Middle frontal gyrus (tissue), 1 donor: ENCODE results near the gene CALY.
A peak's percentile ranks its signal among the peaks of the same experiment; 100 is the strongest.

Source experiments
- DNase-seq: peaks from one replicate; pipeline ENCODE4 v3.0.0-alpha.2; 2015; ENCODE audit warnings: low spot score; ENCODE audit errors: extremely low spot score

CALY gene

DNA sequence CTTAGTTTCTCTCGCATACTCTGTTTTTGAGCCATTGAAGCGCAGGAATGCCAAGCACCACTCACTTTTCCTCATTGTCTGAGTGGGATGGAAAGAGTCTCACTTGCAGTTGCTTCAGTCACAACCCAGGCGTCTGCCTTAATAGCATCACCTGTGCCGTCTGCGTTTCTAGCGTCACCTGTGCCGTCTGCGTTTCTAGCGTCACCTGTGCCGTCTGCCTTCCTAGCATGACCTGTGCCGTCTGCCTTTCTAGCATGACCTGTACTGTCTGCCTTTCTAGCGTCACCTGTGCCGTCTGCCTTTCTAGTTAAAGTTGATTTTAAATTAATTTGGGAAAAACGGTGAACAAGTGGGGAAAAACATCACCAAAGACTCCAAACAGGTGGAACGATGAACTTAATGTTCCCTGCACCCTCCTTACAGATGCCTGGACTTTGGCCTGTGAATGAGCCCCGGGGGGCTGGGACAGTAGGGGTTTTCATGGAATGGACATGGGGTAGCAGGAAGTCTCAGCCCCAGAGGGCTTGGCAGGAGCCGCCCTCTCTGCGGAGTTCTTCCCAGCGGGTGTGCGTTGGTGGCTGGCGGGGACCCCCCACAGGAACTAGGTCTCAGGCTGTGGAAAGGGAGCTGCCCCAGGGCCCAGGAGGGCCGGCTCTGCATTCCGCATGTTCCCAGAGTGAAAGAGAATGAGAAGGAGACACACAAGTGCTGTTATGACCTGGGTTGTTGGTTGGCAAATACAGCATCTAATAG lies 24.5 kb downstream of the CALY start:
- DNase-seq, result no peak

DNA sequence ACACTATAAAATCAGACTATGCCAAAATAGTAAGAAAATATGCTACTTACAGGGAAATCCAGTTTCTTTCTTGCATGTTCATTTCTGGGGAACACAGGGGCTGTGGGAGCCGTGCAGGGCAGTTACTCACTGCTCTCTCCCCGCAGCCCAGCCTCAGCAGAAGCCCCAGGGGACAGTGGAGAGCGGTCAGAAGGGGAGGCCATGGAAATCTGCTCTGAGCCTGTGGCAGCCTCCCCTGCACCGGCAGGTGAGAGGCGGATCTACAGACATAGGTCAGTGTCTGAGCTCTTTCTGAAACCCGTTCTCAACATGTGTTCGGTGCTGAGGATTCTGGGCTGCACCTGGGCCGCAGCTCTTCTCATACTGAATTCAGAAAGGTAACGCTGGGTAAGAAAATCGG lies 25.1 kb downstream of the CALY start:
- no peak for DNase-seq

DNA sequence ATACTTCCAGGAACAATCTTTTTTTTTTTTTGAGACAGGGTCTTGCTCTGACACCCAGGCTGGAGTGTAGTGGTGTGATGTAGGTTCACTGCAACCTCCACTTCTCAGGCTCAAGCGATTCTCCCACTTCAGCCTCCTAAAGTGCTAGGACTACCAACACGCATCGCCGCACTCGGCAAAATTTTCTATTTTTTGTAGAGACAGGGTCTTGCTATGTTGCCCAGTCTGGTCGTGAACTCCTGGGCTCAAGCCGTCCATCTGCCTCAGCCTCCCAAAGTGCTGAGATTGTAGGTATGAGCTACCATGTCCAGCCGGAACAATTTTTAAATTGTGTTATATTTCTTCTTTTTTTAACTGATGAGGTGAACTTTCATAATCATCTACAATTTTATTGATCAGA lies 25.9 kb downstream of the CALY start:
- DNase-seq, result no peak

DNA sequence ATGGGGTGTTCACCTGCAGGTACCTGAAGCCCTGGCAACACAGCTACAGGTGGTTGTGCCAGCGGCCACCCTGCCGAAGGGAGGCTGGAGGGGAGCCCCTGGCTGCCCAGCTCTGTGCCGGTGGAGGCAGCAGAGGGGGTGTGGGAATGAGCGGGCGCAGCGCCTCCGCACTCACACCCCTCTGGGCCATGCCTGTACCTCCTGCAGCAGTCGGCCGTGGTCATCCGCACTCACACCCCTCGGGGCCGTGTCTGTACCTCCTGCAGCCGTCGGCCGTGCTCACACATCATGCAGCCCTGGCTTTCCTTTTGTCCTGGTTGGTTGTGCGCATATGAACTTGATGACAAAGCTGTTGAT lies 26.3 kb downstream of the CALY start:
- no peak for DNase-seq

DNA sequence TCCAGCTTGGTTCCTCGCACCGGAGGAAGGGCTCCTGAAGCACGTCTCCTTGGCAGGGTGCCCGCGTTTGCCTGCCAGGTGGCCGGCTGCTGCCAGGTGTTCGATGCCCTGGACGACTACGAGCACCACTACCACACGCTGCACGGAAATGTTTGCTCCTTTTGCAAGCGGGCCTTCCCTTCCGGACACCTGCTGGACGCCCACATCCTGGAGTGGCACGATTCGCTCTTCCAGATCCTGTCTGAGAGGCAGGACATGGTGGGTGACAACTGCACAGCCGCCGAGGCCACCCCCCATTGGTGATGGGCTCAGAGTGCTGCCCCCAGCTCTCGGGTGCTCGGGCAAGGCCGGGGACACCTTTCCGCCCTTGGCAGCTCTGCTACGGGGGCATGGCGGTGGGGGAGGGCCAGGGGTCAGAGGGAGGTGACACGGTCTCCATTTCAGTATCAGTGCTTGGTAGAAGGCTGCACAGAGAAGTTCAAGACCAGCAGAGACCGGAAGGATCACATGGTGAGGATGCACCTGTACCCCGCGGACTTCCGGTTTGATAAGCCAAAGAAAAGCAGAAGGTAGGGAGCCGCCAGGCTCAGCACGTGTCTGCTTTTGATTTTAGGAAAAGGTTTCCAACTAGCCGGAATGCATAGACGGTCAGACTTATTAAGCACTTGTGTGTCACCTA lies 26.8 kb downstream of the CALY start:
- DNase-seq, result no peak

DNA sequence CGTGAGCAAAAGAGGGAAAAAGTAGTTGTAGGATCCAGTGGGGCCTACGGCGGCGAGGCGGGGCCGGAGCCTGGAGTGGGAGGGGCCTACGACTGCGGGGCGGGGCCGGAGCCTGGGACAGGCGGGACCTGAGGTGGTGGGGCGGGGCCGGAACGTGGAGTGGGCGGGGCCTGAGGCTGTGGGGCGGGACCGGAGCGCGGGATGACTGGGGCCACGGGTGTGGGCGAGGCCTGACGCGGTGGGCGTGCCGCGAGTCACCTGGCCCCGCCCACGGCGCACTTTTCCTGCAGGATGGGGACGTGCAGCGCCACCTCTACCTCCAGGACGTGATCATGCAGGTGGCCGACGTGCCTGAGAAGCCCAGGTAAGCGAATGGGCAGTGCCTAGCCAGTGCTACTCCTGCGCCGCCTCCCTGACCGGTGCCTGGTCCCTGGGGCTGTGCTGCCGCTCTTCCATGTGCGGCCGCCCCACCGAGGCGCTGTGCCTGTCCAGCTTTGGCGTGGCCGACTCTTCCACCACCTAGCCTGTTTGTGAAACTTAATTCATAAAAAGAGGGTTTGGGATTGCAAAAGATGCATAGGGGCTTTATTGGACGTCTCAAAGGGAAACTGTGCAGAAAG lies 27.5 kb downstream of the CALY start:
- DNase-seq, result peak; percentile 59

DNA sequence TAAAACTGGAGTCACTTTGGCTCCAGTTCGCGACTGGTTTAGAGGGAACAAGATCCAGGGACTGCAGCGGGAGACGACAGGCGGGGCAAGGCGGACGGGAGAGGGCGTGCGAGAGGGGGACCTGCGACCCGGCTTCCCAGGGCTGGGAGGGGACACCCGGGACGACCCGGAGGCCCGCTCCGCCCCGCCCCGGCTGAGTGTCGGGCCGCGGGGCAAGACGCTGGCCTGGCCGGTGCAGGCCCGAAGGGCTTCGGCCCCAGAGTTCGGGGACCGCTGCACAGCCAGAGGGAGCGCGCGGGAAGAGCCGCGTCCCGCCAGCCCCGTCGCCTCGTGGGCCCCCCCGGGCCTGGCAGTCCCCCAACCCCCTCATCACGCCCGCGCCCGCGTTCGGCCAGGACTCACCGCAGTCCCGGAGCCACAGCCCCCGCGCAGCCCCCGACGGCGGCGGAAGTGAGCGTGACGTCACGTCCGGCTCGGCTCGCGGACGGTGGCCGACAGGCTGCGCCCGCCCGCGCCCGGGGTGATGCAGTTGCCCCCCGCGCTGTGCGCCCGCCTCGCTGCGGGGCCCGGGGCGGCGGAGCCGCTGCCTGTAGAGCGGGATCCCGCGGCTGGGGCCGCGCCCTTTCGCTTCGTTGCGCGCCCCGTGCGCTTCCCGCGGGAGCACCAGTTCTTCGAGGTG lies 28.1 kb downstream of the CALY start, which contains the start of the genes TUBGCP2 and ZNF511:
TUBGCP2 (minus strand) TSS at position 452 of the 679 bp plus-strand sequence. CDS start 5,931 bp downstream, outside the sequence.
ZNF511 (plus strand) TSS at position 494 of the 679 bp plus-strand sequence; CDS start at position 524, 30 bp downstream.
- DNase-seq, result peak; percentile 79

DNA sequence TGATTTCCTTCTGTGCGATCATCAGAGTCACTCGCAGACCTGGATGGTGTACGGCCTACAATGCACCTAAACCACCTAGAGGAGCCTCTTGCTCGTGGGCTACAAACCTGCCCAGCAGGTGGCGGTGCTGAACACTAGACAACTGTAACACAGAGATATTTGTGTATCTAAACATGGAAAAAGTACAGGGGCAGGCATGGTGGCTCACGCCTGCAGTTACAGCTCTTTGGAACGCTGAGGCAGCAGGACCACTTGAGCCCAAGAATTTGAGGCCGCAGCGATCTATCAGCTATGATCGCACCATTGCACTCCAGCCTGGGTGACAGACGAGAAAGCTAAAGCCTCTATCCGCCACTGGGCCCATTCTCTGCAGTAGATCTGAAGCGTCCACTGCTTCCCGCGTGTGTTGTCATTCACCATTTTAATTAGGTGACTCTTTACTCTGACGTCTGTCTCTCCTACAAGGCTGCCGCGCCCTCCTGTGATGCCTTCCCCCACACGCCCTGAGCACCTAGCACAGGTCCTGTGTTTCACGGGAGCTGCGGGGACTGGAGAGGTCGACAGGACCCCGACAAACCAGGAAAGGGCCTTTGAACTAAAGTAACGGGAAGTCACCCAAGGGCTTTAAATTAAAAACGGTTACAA lies 28.8 kb downstream of the CALY start:
- DNase-seq, result no peak

DNA sequence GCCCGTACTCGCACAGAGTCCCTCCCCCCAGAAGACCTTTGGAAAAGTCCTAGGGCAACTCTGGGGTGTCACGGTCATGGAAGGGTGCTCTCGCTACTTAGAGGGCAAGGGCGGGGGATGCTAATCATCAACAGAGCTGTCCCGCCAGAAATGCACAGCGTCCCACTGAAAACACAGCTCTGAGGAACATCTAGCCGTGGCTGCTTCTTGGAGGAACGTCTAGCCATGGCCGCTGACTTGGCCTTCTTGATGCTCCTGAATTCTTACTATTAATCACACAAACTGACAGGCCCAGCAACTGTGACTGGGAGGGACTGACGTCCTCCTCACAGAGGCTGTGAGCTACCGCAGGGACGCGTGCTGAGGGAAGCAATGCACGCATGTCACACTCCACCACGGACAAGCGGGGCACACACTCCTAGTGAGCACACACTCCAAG lies 29.7 kb downstream of the CALY start:
- no peak for DNase-seq

DNA sequence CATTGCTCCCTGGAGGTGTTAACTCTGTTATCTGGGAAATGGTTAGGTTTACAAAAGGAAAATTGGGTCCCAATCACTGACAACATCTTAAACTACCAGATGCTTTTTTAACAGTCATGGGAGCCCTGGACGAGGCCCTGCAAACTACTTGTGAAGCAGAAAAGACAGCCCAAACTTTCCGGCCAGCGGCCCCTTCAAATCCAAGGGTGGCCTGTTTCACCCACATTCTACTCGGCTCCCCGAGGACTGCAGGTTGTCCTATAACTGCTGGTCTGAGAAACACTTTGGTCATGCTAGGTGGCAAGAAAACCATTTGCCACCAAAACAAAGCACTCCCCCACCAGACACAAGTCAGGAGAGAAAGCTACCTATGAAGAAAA lies 30.6 kb downstream of the CALY start:
- no peak for DNase-seq

DNA sequence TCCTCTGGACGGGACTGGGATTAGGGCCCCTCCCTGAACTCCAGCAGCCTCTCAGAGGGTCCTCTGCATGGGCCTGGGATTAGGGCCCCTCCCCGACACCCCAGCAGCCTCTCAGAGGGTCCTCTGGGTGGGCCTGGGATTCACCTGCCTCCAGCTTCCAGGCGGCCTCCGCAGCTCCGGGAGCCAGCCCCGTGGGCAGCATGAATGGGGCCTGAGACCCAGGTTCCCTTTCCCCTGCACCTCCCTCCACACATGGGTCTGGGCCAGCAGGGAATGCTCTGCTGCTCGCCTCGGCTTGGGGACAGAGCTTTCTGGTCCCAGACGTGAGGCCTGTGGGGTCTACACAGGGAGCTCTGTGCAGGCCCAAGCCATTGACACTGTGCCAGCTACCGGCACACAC lies 33.5 kb downstream of the CALY start:
- no peak for DNase-seq

DNA sequence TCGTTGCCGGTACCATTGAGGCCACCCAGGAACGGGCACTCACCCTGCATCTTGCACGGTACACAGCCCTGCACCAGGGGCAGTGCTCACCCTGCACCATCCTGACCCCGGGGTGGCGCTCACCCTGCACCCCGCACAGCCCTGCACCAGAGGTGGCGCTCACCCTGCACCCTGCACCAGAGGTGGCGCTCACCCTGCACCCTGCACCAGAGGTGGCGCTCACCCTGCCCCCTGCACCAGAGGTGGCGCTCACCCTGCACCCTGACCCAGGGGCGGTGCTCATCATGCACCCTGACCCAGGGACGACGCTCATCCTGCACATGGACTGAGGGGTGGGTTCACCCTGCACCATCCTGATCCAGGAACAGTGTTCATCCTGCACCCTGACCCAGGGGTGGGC lies 34.5 kb downstream of the CALY start:
- no peak for DNase-seq

DNA sequence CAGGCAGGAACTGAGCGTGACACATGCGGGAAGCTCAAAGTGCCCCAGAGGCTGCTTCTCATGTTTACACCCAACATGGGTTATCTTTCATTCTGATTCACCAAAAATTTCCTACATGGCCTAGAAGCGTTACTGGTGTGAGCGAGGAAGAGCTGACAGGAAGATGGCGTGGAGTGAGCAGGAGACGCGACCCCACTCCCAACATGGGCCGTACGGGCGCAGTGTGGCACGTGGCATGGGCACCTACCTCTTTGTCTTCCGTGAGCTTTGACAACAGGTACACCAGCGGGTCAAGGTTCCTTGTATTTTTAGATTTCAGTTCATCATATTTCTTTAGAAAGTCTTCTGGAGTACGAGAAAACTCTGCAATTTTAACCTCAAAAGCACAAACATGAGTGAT lies 37.0 kb downstream of the CALY start:
- no peak for DNase-seq

DNA sequence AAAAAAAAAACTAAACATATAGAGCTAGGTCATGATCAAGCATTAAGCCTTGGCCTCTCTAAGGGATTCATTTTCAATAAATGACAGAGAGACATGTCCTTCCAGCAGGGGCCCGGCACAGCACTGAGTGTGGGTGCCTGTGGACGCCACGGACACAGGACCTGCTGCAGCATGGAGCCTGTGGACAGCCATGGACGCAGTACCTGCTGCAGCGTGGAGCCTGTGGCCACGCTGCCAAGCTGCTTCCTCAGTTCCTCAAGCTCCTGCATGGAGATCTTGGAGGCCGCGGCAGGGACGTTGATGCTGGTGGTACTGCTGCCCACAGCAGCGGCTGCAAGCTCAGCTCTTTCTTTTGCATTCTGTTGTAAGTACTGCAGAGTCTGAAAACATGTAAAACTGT lies 37.5 kb downstream of the CALY start:
- DNase-seq, result no peak

DNA sequence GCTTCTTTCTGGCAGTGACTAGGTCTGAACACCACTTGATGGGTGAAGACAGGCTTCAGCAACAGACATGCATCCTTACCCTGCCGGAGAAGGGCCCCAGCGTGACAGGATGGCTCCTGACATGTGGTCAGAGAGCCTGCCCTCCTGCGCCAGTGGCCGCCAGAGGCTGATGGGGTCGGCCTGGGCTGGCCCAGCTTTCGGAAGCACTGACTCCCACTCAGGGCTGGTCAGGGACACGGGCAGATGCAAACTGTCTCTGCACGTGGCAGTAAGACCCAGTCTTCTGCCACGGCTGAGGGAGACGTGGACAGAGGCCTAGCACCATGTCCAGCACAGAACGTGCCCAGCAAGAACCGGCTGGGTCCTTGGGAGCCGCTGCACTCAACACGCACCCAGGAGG lies 38.2 kb downstream of the CALY start:
- no peak for DNase-seq

DNA sequence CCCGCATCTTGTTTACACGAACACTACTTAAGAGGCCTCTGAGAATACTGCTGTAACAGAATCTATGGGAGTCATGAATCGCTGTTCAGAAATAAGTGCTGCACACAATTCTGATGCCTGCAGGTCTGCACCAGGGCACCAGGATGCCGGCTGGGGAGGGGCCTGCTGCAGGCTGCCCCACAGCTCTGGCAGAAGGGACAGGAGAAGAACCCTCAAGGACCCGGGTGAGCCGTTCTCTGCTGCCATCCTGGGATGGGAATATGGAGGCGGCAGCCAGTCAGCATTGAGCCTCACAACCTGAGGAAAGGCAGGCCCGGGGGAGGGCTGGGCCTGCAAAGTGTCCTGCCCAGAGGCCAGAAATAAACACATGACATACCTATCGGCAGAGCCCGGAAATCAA lies 39.2 kb downstream of the CALY start:
- no peak for DNase-seq

DNA sequence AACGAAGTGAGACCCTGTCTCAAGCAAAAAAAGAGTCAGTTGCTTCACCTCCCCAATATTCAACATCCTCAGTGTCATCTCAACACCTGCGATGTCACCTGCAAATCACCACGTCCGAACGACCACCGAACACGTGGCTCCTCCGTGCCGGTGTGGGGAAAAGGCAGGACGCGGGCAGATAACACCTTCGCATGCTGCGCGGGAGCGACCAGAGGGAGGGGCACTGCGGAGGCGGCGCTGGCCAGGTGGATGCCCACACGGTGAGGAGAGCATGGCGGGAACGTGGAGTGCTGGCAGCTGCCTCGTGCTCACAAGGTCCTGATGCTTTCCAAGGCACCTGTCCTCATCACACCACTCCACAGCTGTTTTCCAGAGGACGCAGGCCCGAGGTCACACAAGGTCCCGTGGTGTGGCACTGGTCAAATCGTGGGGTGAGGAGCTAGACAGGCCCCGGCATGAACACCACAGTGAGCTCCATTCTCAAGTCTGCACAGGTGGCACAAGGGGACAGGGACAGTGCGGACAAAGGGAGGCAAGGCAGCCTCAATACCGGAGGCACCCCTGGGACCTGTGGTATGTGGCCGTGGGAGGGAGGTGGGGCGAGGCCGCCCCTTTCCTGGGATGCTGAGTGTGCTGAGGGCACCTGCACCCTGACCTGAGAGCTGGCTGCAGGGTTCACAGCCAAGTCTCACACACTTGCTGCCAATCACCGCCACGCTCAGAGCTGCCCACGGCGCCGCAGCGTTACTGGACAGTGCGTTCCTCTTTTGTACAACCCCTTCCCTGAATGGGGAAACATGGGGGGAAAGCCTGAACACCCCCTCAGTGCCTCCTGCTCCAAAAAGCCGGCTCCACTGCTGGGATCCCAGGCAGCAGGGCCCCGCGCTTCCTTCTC lies 41.0 kb downstream of the CALY start:
- no peak for DNase-seq

DNA sequence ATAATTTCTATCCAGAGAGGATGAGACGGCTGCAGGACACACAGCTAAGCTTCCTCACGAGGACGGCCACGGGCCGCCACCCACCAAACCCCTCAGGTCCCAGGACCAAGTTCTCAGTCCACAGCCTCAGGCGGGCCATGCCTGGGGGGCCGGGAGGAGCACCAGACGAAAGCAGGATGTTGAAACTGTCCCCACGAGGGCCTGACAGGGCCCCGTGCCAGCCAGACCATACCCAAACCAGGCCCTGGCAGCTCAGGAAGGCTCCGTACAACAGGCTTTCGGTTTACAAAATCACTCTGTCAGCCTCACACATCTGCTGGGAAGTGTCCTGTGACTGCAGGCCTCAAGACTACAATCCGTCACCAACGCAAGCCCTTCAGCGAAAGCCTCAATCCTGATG lies 42.5 kb downstream of the CALY start:
- no peak for DNase-seq

DNA sequence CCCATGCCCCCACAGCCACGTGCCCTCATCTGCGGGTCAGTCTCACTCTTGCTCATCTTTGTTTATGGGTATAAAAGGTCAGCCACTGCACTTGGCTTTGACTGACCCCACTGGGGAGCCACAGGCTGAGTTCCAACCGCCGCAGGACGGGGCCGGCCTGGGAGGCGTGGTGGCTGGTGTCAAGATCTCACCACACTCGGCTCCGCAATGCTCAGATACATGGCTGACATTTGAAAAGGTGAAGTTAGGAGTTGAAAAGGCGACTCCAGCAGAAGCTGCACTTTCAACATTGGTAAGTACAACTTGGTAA lies 42.9 kb downstream of the CALY start:
- no peak for DNase-seq

DNA sequence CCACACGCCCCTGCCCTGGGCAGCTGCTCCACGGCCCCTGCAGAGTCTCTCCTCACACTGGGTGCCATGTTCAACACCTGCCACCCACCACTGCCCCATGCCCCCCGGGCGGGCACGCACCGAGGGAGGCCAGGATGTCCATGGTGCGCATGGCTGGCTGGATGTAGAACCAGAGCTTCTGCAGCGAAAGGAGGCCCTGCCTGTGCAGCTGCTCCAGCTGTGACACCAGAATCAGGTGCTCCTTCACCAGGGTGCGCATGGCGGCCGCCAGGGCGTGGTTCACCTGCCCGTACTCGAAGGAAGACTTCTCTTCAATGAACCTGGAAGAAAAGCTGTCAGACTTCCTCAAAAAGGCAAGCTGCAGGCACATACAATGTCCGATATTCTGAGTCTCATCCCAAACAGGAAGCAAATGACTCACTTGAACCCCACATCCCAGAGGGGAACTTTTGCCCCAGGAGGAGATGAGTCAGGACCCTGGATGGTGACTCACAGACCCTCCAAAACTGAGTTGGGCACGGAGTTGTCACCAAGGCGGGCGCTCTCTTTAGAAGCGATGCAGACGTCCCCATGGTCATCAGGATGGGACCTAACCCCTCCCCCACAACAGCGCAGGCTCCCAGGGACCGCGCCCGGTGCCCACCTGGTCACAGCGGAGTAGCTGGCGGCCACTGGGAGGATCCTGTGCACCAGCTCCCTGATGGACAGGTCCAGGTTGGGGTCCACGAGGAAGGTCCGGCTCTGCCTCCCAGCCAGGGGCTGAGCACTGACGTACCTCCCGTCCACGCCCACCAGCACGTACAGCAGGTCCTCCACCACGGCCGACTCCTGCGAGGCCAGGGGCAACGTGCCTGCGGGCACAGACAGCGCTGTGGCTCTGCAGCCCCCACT lies 43.5 kb downstream of the CALY start:
- DNase-seq, result no peak
